Peyer's patch (tissue), 4 donors: ENCODE measurements around the gene COL13A1. TPM values are rescaled to one million over a fixed set of nuclear protein-coding genes. Genes with fewer than 3 reads are reported as not detected.

Experiments used
- DNase-seq, 3 donors: peaks; one replicate each; pipeline ENCODE4 v3.0.0-alpha.2; 2017 to 2019
- H3K27ac ChIP-seq, 4 donors: fragments of 200-600 bp; sonication (generic); one replicate each; pipeline ENCODE4 v1.5.1; 2016 to 2019
- H3K27me3 ChIP-seq, 2 donors: fragments of 200-600 bp; sonication (generic); one replicate each; pipeline ENCODE4 v1.5.1; 2019
- H3K36me3 ChIP-seq, 3 donors: fragments of 200-600 bp; sonication (generic); one replicate each; pipeline ENCODE4 v1.5.1; 2016 to 2019
- H3K4me1 ChIP-seq, 4 donors: fragments of 200-600 bp; sonication (generic); one replicate each; pipeline ENCODE4 v1.5.1; 2016 to 2019
- H3K4me3 ChIP-seq, 4 donors: fragments of 200-600 bp; sonication (generic); 1 replicate in 3 of 4; 2 replicates in 1 of 4; pipeline ENCODE4 v1.5.1; 2016 to 2019; ENCODE audit warnings: mild to moderate bottlenecking in 1 of 4
- H3K9me3 ChIP-seq, 4 donors: fragments of 200-600 bp; sonication (generic); one replicate each; pipeline ENCODE4 v1.5.1; 2016 to 2019; ENCODE audit warnings: mild to moderate bottlenecking in 1 of 4
- POLR2A ChIP-seq, 2 donors: fragments of 450-650 bp; IDR thresholded peaks; one replicate each; pipeline ENCODE4 v1.5.1; 2017; ENCODE audit warnings: antibody characterized with exemption in 2 of 2, mild to moderate bottlenecking in 2 of 2, moderate library complexity in 2 of 2
- total RNA-seq, 4 donors: library from RNA; depleted of rRNA; stranded (reverse); fragments of >200 nt; gene quantifications; one replicate each; pipeline ENCODE4 v1.1.0, GENCODE V29; 2016
- TF ChIP-seq, protein P1 (sequence below), 6 experiments: fragments of 450-650 bp in 4 of 6; fragments of 200-600 bp in 2 of 6; sonication (generic) in 1 of 6; IDR thresholded peaks; one replicate each; pipeline ENCODE4 v1.5.1; 2017 to 2019; ENCODE audit warnings: antibody characterized with exemption in 6 of 6, mild to moderate bottlenecking in 3 of 6, moderate library complexity in 1 of 6

Gene COL13A1
- total RNA-seq, 4 donors from 2014 or later: 0.94 to 6.6 (median 3.9) TPM; not detected in 1

DNA sequence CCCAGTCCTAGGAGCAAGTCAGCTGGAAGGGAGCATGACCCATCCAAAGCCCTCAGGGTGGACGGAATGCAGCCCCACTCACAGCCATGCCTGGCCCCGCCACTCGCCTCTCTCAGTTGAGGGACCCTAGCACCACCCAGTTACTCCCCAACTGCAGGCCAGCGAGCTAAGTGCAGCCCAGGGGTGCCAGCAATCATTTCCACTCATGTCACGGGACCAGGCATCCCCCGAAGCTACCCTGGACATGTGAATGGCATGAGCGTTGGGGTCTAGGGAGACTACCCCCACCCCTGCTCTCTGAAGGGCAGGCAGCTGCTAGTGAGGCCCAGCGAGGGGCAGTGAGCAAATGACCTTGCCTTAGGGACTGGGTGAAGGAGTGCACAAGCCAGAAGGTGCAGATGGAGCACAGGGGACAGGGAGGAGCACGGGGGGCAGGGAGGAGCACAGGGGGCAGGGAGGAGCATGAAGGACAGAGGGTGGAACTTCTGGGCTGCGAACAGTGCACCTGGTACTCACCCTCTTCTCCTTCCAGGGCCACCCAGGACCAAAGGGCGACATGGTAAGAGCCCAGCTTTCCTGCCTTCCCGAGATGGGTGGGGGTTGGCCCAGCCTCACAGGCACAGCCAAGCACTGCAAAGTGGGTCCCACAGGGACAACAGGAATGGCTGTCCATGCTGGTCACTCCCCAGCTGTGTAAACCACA is 87.3 kb downstream of the COL13A1 start:
- Histone ChIP-seq H3K4me3 (no peak overlapping the region), H3K36me3 (no peaks in the 10 kb centered on the region), H3K27me3 (no peaks in the 10 kb centered on the region), H3K9me3 (no peaks in the 10 kb centered on the region), H3K27ac (peak overlapping the region in 2 of 4 donors; percentile 86 to 92), H3K4me1 (peaks cover 0 to 56% (median 12%) of the 10 kb centered on the region in 4 donors)
- TF ChIP-seq POLR2A (IDR thresholded peaks at IDR 0.05): no peak
- TF ChIP-seq, protein P1, sequence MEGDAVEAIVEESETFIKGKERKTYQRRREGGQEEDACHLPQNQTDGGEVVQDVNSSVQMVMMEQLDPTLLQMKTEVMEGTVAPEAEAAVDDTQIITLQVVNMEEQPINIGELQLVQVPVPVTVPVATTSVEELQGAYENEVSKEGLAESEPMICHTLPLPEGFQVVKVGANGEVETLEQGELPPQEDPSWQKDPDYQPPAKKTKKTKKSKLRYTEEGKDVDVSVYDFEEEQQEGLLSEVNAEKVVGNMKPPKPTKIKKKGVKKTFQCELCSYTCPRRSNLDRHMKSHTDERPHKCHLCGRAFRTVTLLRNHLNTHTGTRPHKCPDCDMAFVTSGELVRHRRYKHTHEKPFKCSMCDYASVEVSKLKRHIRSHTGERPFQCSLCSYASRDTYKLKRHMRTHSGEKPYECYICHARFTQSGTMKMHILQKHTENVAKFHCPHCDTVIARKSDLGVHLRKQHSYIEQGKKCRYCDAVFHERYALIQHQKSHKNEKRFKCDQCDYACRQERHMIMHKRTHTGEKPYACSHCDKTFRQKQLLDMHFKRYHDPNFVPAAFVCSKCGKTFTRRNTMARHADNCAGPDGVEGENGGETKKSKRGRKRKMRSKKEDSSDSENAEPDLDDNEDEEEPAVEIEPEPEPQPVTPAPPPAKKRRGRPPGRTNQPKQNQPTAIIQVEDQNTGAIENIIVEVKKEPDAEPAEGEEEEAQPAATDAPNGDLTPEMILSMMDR (IDR thresholded peaks at IDR 0.05): no peak
- peak in 2 of 3 donors; percentile 62 to 72 for DNase-seq

DNA sequence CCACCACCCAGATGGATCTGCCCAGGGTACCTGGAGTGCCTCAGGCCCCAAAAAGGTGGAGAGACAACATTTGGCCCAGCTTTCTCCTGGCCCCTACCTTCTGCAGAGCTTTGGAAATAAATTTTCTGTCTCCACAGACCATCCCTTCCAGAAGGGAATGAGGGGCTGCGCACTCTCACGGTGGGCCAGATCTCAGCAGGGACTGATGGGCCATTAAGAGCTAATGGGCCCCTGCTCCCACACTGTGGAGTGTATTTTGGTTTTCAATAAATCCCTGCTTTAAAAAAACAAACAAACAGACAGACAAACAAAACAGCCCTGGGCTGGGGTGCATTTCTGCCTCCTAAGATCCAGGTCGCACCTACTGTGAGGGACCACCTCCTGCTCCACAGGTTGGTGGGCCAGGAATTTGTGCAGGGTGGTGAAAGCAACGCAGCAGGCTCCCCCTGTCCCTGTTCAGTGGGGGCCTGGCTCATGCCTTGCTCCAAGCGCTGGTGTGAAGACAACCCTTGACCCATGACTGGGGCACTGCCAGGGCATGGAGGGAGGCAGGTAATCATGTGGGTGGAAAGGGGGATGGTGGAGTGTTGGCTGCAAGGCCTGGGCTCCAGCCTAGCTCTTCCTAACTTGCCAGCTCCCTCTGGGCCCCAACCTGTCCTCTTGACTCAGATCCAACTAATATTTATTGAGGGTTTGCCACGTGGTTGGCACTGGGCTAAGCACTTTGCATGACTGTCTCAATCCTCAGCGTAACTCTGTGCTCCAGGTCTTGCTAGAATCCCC is 88.5 kb downstream of the COL13A1 start:
- TF ChIP-seq, protein P1 (IDR thresholded peaks at IDR 0.05): no peak
- peak in 1 of 2 donors; percentile 30 for TF ChIP-seq POLR2A (IDR thresholded peaks at IDR 0.05)
- no peaks in the 10 kb centered on the region for H3K27me3 ChIP-seq
- H3K36me3 ChIP-seq: no peaks in the 10 kb centered on the region
- H3K27ac ChIP-seq: peak overlapping the region in 3 of 4 donors; percentile 53 to 92 (median 86)
- H3K4me1 ChIP-seq: peaks cover 0 to 57% (median 13%) of the 10 kb centered on the region in 4 donors
- DNase-seq: peak in 2 of 3 donors; percentile 78 to 79
- no peak overlapping the region for H3K4me3 ChIP-seq
- no peaks in the 10 kb centered on the region for H3K9me3 ChIP-seq

DNA sequence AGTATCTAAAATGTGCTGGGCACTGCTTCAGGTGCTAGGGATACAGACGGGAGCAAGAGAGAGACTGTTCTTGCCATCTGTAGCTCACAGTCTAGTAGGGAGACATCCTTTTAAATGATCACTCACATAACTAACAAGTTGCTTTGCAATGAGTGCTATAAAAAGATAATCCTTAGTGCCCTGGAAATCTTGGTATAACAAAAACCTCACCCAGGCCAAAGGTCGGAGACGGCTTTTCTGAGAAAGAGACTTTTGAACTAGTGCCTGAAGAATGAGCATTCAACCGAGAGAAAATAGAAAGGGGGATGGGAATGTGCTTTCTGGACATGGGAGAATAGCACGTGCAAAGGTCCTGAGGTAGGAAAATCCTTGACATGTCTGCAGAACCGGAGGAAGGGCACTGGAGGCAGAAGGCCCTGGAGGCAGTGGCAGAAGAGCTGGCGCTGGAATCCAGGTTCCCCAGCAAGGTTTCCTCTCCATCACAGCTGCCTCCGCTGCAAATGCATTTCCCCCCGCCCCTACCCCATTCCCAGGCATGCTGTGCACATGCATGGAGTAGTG is 89.4 kb downstream of the COL13A1 start:
- TF ChIP-seq, protein P1 (IDR thresholded peaks at IDR 0.05): no peak
- no peaks in the 10 kb centered on the region for H3K9me3 ChIP-seq
- H3K27ac ChIP-seq: peak overlapping the region in 3 of 4 donors; percentile 60 to 92 (median 86)
- H3K4me3 ChIP-seq: no peak overlapping the region
- H3K4me1 ChIP-seq: peaks cover 0 to 57% (median 13%) of the 10 kb centered on the region in 4 donors
- no peaks in the 10 kb centered on the region for H3K36me3 ChIP-seq
- H3K27me3 ChIP-seq: no peaks in the 10 kb centered on the region
- DNase-seq: peak in 2 of 3 donors; percentile 73 to 89

DNA sequence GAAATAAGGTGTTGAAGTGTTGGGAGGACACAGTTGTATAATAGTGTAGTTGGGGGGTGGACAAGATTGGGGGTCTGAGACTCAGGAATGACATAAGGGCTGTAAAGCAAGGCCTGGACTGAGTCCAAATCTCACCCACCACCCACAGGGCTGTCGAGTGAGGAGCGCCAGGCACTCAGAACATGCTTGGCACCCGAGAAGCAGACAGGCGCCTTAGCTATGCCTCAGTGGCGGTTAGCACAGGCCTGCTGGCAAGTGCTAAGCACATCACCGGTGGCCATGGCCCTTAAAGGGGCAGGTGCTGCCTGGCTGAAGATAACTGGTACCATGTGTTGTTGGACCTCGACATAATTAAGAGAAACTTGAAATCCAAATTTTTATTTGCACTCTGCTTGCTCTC is 90.7 kb downstream of the COL13A1 start:
- no peaks in the 10 kb centered on the region for H3K9me3 ChIP-seq
- TF ChIP-seq, protein P1 (IDR thresholded peaks at IDR 0.05): no peak
- no peak for TF ChIP-seq POLR2A (IDR thresholded peaks at IDR 0.05)
- H3K4me3 ChIP-seq: no peak overlapping the region
- no peak for DNase-seq
- no peaks in the 10 kb centered on the region for H3K27me3 ChIP-seq
- H3K4me1 ChIP-seq: peaks cover 0 to 57% (median 13%) of the 10 kb centered on the region in 4 donors
- no peaks in the 10 kb centered on the region for H3K36me3 ChIP-seq
- peak overlapping the region in 3 of 4 donors; percentile 60 to 92 (median 86) for H3K27ac ChIP-seq

DNA sequence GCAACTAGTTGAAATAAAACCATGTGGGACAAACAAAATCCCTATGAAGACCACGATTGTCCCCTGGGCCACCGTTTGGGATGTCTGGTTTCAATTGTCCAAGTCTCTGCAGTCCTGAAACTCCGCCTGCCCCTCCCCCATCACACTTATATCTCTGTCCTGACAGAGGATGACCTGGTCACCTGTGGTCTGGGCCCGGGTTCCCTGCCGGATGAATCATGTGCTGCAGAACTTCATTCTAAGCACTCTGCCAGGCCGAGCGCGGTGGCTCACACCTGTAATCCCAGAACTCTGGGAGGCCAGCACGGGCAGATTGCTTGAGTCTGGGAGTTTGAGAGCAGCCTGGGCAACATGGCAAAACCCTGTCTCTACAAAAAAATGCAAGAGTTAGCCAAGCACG is 91.1 kb downstream of the COL13A1 start:
- H3K27ac ChIP-seq: peak overlapping the region in 3 of 4 donors; percentile 60 to 92 (median 86)
- no peaks in the 10 kb centered on the region for H3K9me3 ChIP-seq
- TF ChIP-seq POLR2A (IDR thresholded peaks at IDR 0.05): no peak
- TF ChIP-seq, protein P1 (IDR thresholded peaks at IDR 0.05): no peak
- H3K4me1 ChIP-seq: peaks cover 0 to 61% (median 13%) of the 10 kb centered on the region in 4 donors
- no peak overlapping the region for H3K4me3 ChIP-seq
- H3K27me3 ChIP-seq: no peaks in the 10 kb centered on the region
- DNase-seq: peak in 1 of 3 donors; percentile 61
- no peaks in the 10 kb centered on the region for H3K36me3 ChIP-seq
